ENCODE measurements around the gene FXYD1. TPM values are rescaled to one million over a fixed set of nuclear protein-coding genes. Genes with fewer than 3 reads are reported as not detected.

The FXYD1 gene
- total and polyA plus RNA-seq, 2 of the 8 experiments (the other 6 are each of a cell fraction or from before 2014, with no cell fraction given): 1.6 to 8.1 TPM

DNA sequence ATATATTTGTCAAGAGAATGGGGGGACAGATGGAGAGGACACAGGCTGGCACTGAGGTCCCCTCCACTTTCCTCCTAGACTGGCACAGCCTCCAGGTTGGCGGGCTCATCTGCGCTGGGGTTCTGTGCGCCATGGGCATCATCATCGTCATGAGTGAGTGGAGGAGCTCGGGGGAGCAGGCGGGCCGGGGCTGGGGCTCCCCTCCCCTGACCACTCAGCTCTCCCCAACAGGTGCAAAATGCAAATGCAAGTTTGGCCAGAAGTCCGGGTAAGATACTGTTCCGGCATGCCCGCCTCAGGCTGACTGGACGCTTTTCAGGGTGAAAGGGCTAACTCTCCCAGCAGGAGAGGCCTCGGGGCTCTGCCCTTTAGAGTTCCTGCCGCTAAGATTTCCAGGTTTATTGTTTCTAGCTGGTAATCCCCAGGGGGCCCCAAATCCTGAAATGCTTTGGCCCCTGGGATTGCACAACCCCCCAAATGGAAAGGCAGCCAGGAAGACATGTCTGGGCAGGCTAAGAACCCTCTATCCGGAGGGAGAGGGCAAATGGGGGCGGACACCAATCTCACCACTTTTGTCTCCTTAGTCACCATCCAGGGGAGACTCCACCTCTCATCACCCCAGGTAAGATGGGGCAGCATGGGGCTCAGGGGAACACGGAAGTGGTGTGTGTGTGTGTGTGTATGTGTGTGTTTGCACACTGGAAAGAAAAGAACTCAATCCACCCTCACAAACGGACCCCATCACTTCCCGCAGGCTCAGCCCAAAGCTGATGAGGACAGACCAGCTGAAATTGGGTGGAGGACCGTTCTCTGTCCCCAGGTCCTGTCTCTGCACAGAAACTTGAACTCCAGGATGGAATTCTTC is 15.7 kb upstream of the FXYD1 start:
- Histone ChIP-seq H4K91ac (replicated peaks; ENCODE audit: insufficient read length, low read length) (peak overlapping the region; percentile 94), H2AK5ac (ENCODE audit: low read depth, low read length) (no peak overlapping the region; the same call in 1 of the 2 replicates), H3K18ac (ENCODE audit: extremely low read depth, low read length) (peak overlapping the region; percentile 80), H2BK12ac (ENCODE audit: low read depth, low read length) (no peak overlapping the region; the same call in 1 of the 2 replicates), H3K4me1 (replicated peaks in 1 of 4; ENCODE audit: control insufficient read depth in 3 of 4, insufficient read depth in 4 of 4, low read length in 3 of 4) (peaks cover 3 to 19% (median 12%) of the 10 kb centered on the region in 4 experiments; a peak in 6 of 7 replicates), H4K5ac (ENCODE audit: insufficient read length, low read depth, low read length) (peak overlapping the region; percentile 13), H4K20me1 (replicated peaks in 1 of 2; ENCODE audit: control insufficient read depth in 1 of 2, insufficient read depth in 2 of 2, low read length in 2 of 2) (no peaks in the 10 kb centered on the region), H2BK15ac (ENCODE audit: low read length) (no peak overlapping the region; the same call in 1 of the 2 replicates), H3K79me2 (ENCODE audit: control insufficient read depth in 1 of 2, insufficient read depth in 2 of 2, low read length in 2 of 2) (no peaks in the 10 kb centered on the region), H3K23ac (ENCODE audit: insufficient read length) (no peak overlapping the region), H2BK120ac (replicated peaks; ENCODE audit: low read depth, low read length) (peak overlapping the region; percentile 82), H3K56ac (replicated peaks; ENCODE audit: insufficient read length, low read depth, low read length) (no peak overlapping the region), H4K8ac (ENCODE audit: extremely low read depth, insufficient read depth, low read length) (no peak overlapping the region; the same call in 1 of the 2 replicates), H2AFZ (ENCODE audit: low read length) (no peak overlapping the region), H3K4me3 (ENCODE audit: extremely low read depth in 1 of 4, insufficient read depth in 2 of 4, low read depth in 3 of 4, low read length in 4 of 4) (no peak overlapping the region), H2BK5ac (ENCODE audit: low read depth, low read length) (peak overlapping the region; percentile 64; the same call in 1 of the 2 replicates), H3K4ac (replicated peaks; ENCODE audit: insufficient read length, low read depth, low read length) (peak overlapping the region; percentile 5), H3K23me2 (ENCODE audit: low read depth, low read length) (no peaks in the 10 kb centered on the region), H3K14ac (ENCODE audit: insufficient read length) (no peak overlapping the region), H3K9me3 (ENCODE audit: insufficient read depth in 2 of 2, low read depth in 1 of 2, low read length in 1 of 2) (no peaks in the 10 kb centered on the region), H3K4me2 (ENCODE audit: insufficient read depth in 1 of 2, low read depth in 2 of 2, low read length in 2 of 2) (peak overlapping the region in 1 of 2 experiments; percentile 1; a peak in 1 of 4 replicates), H3K36me3 (ENCODE audit: control insufficient read depth in 2 of 4, insufficient read depth in 4 of 4, low read length in 3 of 4) (no peaks in the 10 kb centered on the region), H3K27me3 (replicated peaks in 1 of 4; ENCODE audit: control insufficient read depth in 3 of 4, extremely low read depth in 1 of 4, insufficient read depth in 3 of 4, low read length in 3 of 4) (no peaks in the 10 kb centered on the region; a peak in 1 of 7 replicates), H2BK20ac (ENCODE audit: low read length) (peak overlapping the region; percentile 92), H3K79me1 (ENCODE audit: low read depth, low read length) (no peaks in the 10 kb centered on the region), H3K27ac (ENCODE audit: low read depth, low read length) (no peak overlapping the region), H3K9ac (replicated peaks in 1 of 4; ENCODE audit: extremely low read depth in 1 of 4, low read depth in 3 of 4, low read length in 3 of 4) (no peak overlapping the region)
- no peak for FAIRE-seq
- ChIA-PET CTCF (ENCODE audit: partially characterized antibody) (interaction anchor here (1.2 to 4.6 kb wide), 3 partner anchors 8 to 32 kb away, joined by 3 to 41 read pairs (median 11); partner anchors contain the start of genes FXYD3 and LGI4), POLR2A (ENCODE audit: partially characterized antibody) (interaction anchor here (0.9 to 1.7 kb wide), 6 partner anchors 12 to 147 kb away, joined by 3 to 4 read pairs (median 4); partner anchors contain the start of gene LGI4)
- DNase-seq (ENCODE audit: low read depth in 1 of 2, low spot score in 2 of 2): no peak
- TF ChIP-seq ASH2L (IDR thresholded peaks at IDR 0.05; ENCODE audit: low read length) (no peak), CEBPB (IDR thresholded peaks at IDR 0.05; ENCODE audit: low read depth, low read length) (peak; percentile 84)
- WGBS, 2 experiments (ENCODE audit: extremely low coverage in 1 of 2, insufficient coverage in 1 of 2, insufficient read length in 1 of 2, insufficient replicate concordance in 2 of 2, low coverage in 1 of 2, low lambda C conversion rate in 2 of 2, missing lambda C conversion rate in 1 of 2): 85% methylated on average over 16 of the region's 19 CpGs; no CpG with 5 or more reads in 1 of the 2 experiments

All from H1 (cell line).